ENCODE measurements around the gene MRTFA. TPM values are rescaled to one million over a fixed set of nuclear protein-coding genes. Genes with fewer than 3 reads are reported as not detected.

MRTFA gene
- total RNA-seq, 1 experiment from 2014 or later = 52.7 TPM

- peak; percentile 54 for TF ChIP-seq CTCF (IDR thresholded peaks at IDR 0.05; ENCODE audit: unreplicated experiment)
- H3K27me3 Mint-ChIP-seq (ENCODE audit: insufficient read depth, unreplicated experiment) = no peaks in the 10 kb centered on the region
- peaks cover 12% of the 10 kb centered on the region for H3K4me1 Mint-ChIP-seq (ENCODE audit: insufficient read depth, unreplicated experiment)
- DNase-seq (ENCODE audit: unreplicated experiment) = peak; percentile 65
- POLR2A ChIA-PET = interaction anchor here (0.6 to 4.2 kb wide), 14 partner anchors 9 to 126 kb away, joined by 3 to 33 read pairs (median 8); partner anchors contain the start of gene MRTFA
- H3K4me3 Mint-ChIP-seq (ENCODE audit: unreplicated experiment) = no peak overlapping the region
- intact Hi-C loops (cut with micrococcal nuclease) = loop anchor here (2.0 kb wide), 2 partner anchors 111 to 235 kb away; partner anchors contain the start of gene MRTFA
- peaks cover 1% of the 10 kb centered on the region for H3K36me3 Mint-ChIP-seq (ENCODE audit: insufficient read depth, unreplicated experiment)
- no peaks in the 10 kb centered on the region for H3K9me3 Mint-ChIP-seq (ENCODE audit: unreplicated experiment)
- CTCF ChIA-PET = interaction anchor here (0.6 to 5.3 kb wide), 23 partner anchors 9 to 235 kb away, joined by 3 to 40 read pairs (median 4); partner anchors contain the start of gene MRTFA
- H3K27ac Mint-ChIP-seq (ENCODE audit: low read depth, unreplicated experiment) = no peak overlapping the region
- BruUV-seq (replicated peaks) = no TSS peak
Observed at GRCh38 chr22:40525250-40525884, 111.2 kb downstream of the MRTFA start.

- CTCF ChIA-PET = interaction anchor here (0.6 to 5.3 kb wide), 28 partner anchors 8 to 358 kb away, joined by 3 to 40 read pairs (median 4); partner anchors contain the start of gene MRTFA
- Mint-ChIP-seq H3K4me3 (ENCODE audit: unreplicated experiment) (no peak overlapping the region), H3K9me3 (ENCODE audit: unreplicated experiment) (no peaks in the 10 kb centered on the region), H3K4me1 (ENCODE audit: insufficient read depth, unreplicated experiment) (peaks cover 15% of the 10 kb centered on the region), H3K27me3 (ENCODE audit: insufficient read depth, unreplicated experiment) (no peaks in the 10 kb centered on the region), H3K36me3 (ENCODE audit: insufficient read depth, unreplicated experiment) (no peaks in the 10 kb centered on the region), H3K27ac (ENCODE audit: low read depth, unreplicated experiment) (no peak overlapping the region)
- intact Hi-C loops (cut with micrococcal nuclease) = loop anchor here (1.0 to 5.0 kb wide), 4 partner anchors 87 to 236 kb away; partner anchors contain the start of gene MRTFA
- TF ChIP-seq CTCF (IDR thresholded peaks at IDR 0.05; ENCODE audit: unreplicated experiment) = peak; percentile 38
- POLR2A ChIA-PET = interaction anchor here (0.6 to 4.2 kb wide), 19 partner anchors 8 to 158 kb away, joined by 3 to 33 read pairs (median 5); partner anchors contain the start of gene MRTFA
- no TSS peak for BruUV-seq (replicated peaks)
- DNase-seq (ENCODE audit: unreplicated experiment) = peak; percentile 68
Observed at GRCh38 chr22:40524392-40525249, 111.9 kb downstream of the MRTFA start.

- Mint-ChIP-seq H3K4me3 (ENCODE audit: unreplicated experiment) (no peak overlapping the region), H3K4me1 (ENCODE audit: insufficient read depth, unreplicated experiment) (peaks cover 25% of the 10 kb centered on the region), H3K27ac (ENCODE audit: low read depth, unreplicated experiment) (peak overlapping the region; percentile 23), H3K27me3 (ENCODE audit: insufficient read depth, unreplicated experiment) (no peaks in the 10 kb centered on the region), H3K36me3 (ENCODE audit: insufficient read depth, unreplicated experiment) (peaks cover 21% of the 10 kb centered on the region), H3K9me3 (ENCODE audit: unreplicated experiment) (no peaks in the 10 kb centered on the region)
- no peak for DNase-seq (ENCODE audit: unreplicated experiment)
- ChIA-PET CTCF (interaction anchor here (1.3 kb wide), 1 partner anchor 124 kb away, joined by 4 read pairs; no protein-coding TSS in a partner anchor), POLR2A (no interaction called here)
- BruUV-seq (replicated peaks) = no TSS peak
- no peak for TF ChIP-seq CTCF (IDR thresholded peaks at IDR 0.05; ENCODE audit: unreplicated experiment)
- intact Hi-C loops (cut with micrococcal nuclease) = loop anchor here (5.0 kb wide), 1 partner anchor 85 kb away; no protein-coding TSS in a partner anchor
Observed at GRCh38 chr22:40522141-40522540, 114.4 kb downstream of the MRTFA start.
